Esophagus (tissue), 2 donors: ENCODE results near the gene SLC39A2. TPM values are rescaled to one million over a fixed set of nuclear protein-coding genes. Genes with fewer than 3 reads are reported as not detected.
A peak's percentile ranks its signal among the peaks of the same experiment; 100 is the strongest.
"Not testable (repeated sequence)": the region's sequence is repeated elsewhere in the genome, so short reads cannot be mapped to it uniquely, and the experiment has no call there.

Experiments
- H3K27ac ChIP-seq, 2 donors: one replicate each; pipeline ENCODE4 v1.5.1; 2013; ENCODE audit warnings: low read depth in 2 of 2, mild to moderate bottlenecking in 2 of 2, inconsistent platforms in 1 of 2, low read length in 1 of 2, moderate library complexity in 1 of 2
- H3K27me3 ChIP-seq, 2 donors: one replicate each; pipeline ENCODE4 v1.6.1; 2013; ENCODE audit warnings: low read length in 2 of 2, control low read depth in 1 of 2, mild to moderate bottlenecking in 1 of 2; ENCODE audit not compliant: insufficient read depth in 2 of 2, control insufficient read depth in 1 of 2
- H3K36me3 ChIP-seq, 2 donors: one replicate each; pipeline ENCODE4 v1.6.1; 2013; ENCODE audit warnings: low read length in 1 of 2; ENCODE audit not compliant: control insufficient read depth in 2 of 2, insufficient read depth in 2 of 2
- H3K4me1 ChIP-seq, 2 donors: one replicate each; pipeline ENCODE4 v1.6.1; 2013; ENCODE audit warnings: low read length in 1 of 2; ENCODE audit not compliant: control insufficient read depth in 2 of 2, insufficient read depth in 2 of 2
- H3K4me3 ChIP-seq, 2 donors: one replicate each; pipeline ENCODE4 v1.5.1; 2013; ENCODE audit warnings: low read length in 2 of 2, mild to moderate bottlenecking in 2 of 2, low read depth in 1 of 2, moderate library complexity in 1 of 2
- H3K9me3 ChIP-seq, 2 donors: one replicate each; pipeline ENCODE4 v1.6.1; 2013; ENCODE audit warnings: mild to moderate bottlenecking in 2 of 2, low read depth in 1 of 2, low read length in 1 of 2, moderate library complexity in 1 of 2; ENCODE audit not compliant: control insufficient read depth in 2 of 2, insufficient read depth in 1 of 2
- WGBS, 2 donors: extraction: QIAGEN DNeasy Blood & Tissue Kit; methylation state at CpG; one replicate each; pipeline ENCODE4 v1.1.7; 2013; 5-methylcytosine and 5-hydroxymethylcytosine counted together
- polyA plus RNA-seq, 2 donors: library from polyadenylated mRNA; stranded (reverse); fragments of 200-250 nt; gene quantifications; one replicate each; pipeline ENCODE4 v1.2.3, GENCODE V29; 2013
- donor health status: healthy with polysubstance abuse.
- donor health status: Bipolar disorder and iron deficiency.

Gene SLC39A2
- polyA plus RNA-seq, 2 donors: 8.2 to 20.3 TPM

- 64 to 70% methylated on average over 8 of the region's 8 CpGs for WGBS, 2 donors
- Histone ChIP-seq H3K4me1 (peaks cover 0 to 21% of the 10 kb centered on the region in 2 donors), H3K9me3 (no peaks in the 10 kb centered on the region)
Measured at GRCh38 chr14:21040370-21040925, 41.4 kb downstream of the SLC39A2 start.

GRCh38 chr14:21040941-21041340 is 41.8 kb downstream of the SLC39A2 start:
- not testable (repeated sequence) for H3K4me3 ChIP-seq, H3K27me3 ChIP-seq, H3K9me3 ChIP-seq, H3K36me3 ChIP-seq, H3K27ac ChIP-seq
- peaks cover 0 to 21% of the 10 kb centered on the region in 2 donors for H3K4me1 ChIP-seq
- WGBS, 2 donors: 71 to 75% methylated on average over 3 of the region's 3 CpGs

More at GRCh38 chr14:21040370-21040925, 41.4 kb downstream of the SLC39A2 start:
- no peaks in the 10 kb centered on the region for H3K27me3 ChIP-seq
- no peak overlapping the region for H3K4me3 ChIP-seq
- H3K27ac ChIP-seq: peak overlapping the region in 1 of 2 donors; percentile 13
- H3K36me3 ChIP-seq: no peaks in the 10 kb centered on the region

- peaks cover 0 to 18% of the 10 kb centered on the region in 2 donors for H3K4me1 ChIP-seq
- 54 to 65% methylated on average over 11 of the region's 11 CpGs for WGBS, 2 donors
- H3K27ac ChIP-seq: peak within 1 kb of the TSS; percentile 32 to 75
Measured at GRCh38 chr14:21041676-21042433, 42.8 kb downstream of the SLC39A2 start, which contains the start of gene RNASE7. TSS of gene RNASE7 (plus strand) at chr14:21042362. CDS start at chr14:21042993, 631 bp downstream.

GRCh38 chr14:21042918-21043317 is 43.8 kb downstream of the SLC39A2 start:
- Histone ChIP-seq H3K4me3 (peak overlapping the region; percentile 5 to 24), H3K27me3 (no peaks in the 10 kb centered on the region), H3K4me1 (peaks cover 0 to 18% of the 10 kb centered on the region in 2 donors), H3K27ac (peak overlapping the region in 1 of 2 donors; percentile 61), H3K36me3 (no peaks in the 10 kb centered on the region), H3K9me3 (no peaks in the 10 kb centered on the region)
- WGBS, 2 donors: 56 to 57% methylated on average over 8 of the region's 8 CpGs

More at GRCh38 chr14:21041676-21042433, 42.8 kb downstream of the SLC39A2 start, which contains the start of gene RNASE7:
- Histone ChIP-seq H3K4me3 (peak within 1 kb of the TSS; percentile 24 to 32), H3K36me3 (no peaks in the 10 kb centered on the region), H3K9me3 (no peaks in the 10 kb centered on the region), H3K27me3 (no peaks in the 10 kb centered on the region)

GRCh38 chr14:21043387-21043973 is 44.4 kb downstream of the SLC39A2 start:
- Histone ChIP-seq H3K36me3 (no peaks in the 10 kb centered on the region), H3K4me3 (peak overlapping the region; percentile 17 to 24), H3K4me1 (peaks cover 0 to 18% of the 10 kb centered on the region in 2 donors), H3K27me3 (no peaks in the 10 kb centered on the region), H3K27ac (peak overlapping the region in 1 of 2 donors; percentile 69), H3K9me3 (no peaks in the 10 kb centered on the region)
- 44 to 48% methylated on average over 2 of the region's 2 CpGs for WGBS, 2 donors

GRCh38 chr14:21043974-21044618 is 45.0 kb downstream of the SLC39A2 start:
- H3K4me1 ChIP-seq: peaks cover 0 to 16% of the 10 kb centered on the region in 2 donors
- no peaks in the 10 kb centered on the region for H3K9me3 ChIP-seq
- no peaks in the 10 kb centered on the region for H3K36me3 ChIP-seq
- H3K27ac ChIP-seq: no peak overlapping the region
- 46 to 56% methylated on average over 6 of the region's 6 CpGs for WGBS, 2 donors
- no peaks in the 10 kb centered on the region for H3K27me3 ChIP-seq
- H3K4me3 ChIP-seq: no peak overlapping the region

GRCh38 chr14:21047378-21047781 is 48.3 kb downstream of the SLC39A2 start:
- Histone ChIP-seq H3K27me3 (no peaks in the 10 kb centered on the region), H3K36me3 (no peaks in the 10 kb centered on the region), H3K4me1 (peaks cover 0 to 11% of the 10 kb centered on the region in 2 donors), H3K9me3 (no peaks in the 10 kb centered on the region), H3K4me3 (no peak overlapping the region), H3K27ac (no peak overlapping the region)
- WGBS, 2 donors: 41 to 55% methylated on average over 2 of the region's 2 CpGs

- no peaks in the 10 kb centered on the region for H3K4me1 ChIP-seq
- H3K9me3 ChIP-seq: no peaks in the 10 kb centered on the region
- no peaks in the 10 kb centered on the region for H3K27me3 ChIP-seq
- H3K36me3 ChIP-seq: no peaks in the 10 kb centered on the region
- no peak overlapping the region for H3K27ac ChIP-seq
- no peak overlapping the region for H3K4me3 ChIP-seq
- 58 to 74% methylated on average over 2 of the region's 2 CpGs for WGBS, 2 donors
Measured at GRCh38 chr14:21048638-21049037, 49.5 kb downstream of the SLC39A2 start.

- Histone ChIP-seq H3K27me3 (no peaks in the 10 kb centered on the region), H3K4me3 (no peak overlapping the region), H3K27ac (no peak overlapping the region), H3K9me3 (no peaks in the 10 kb centered on the region), H3K4me1 (no peaks in the 10 kb centered on the region), H3K36me3 (no peaks in the 10 kb centered on the region)
- WGBS, 2 donors: 75 to 76% methylated on average over 3 of the region's 3 CpGs
Measured at GRCh38 chr14:21049271-21049673, 50.2 kb downstream of the SLC39A2 start.
